Cardiac fibroblast (primary cell): ENCODE results near the gene AGTRAP.

ENCODE experiments used
- DNase-seq, 2 donors: peaks; one replicate each; pipeline versions ENCODE4 v3.0.0 to v3.0.0-alpha.2; 2010; ENCODE audit warnings: low read depth in 2 of 2
- H3K4me3 ChIP-seq, 2 donors: replicated peaks in 1 of 2; 1 replicate in 1 of 2; 2 replicates in 1 of 2; pipeline ENCODE4 v1.5.1; 2011; ENCODE audit warnings: low read depth in 2 of 2, low read length in 2 of 2, mild to moderate bottlenecking in 2 of 2, moderate library complexity in 1 of 2
- CTCF ChIP-seq: IDR thresholded peaks from one replicate; pipeline ENCODE4 v1.5.1; 2011; ENCODE audit warnings: low read depth, mild to moderate bottlenecking, low read length, inconsistent platforms

AGTRAP gene

GRCh38 chr1:11731691-11732283 is 4.1 kb upstream of the AGTRAP start:
- peak overlapping the region; percentile 9 to 39 for H3K4me3 ChIP-seq
- DNase-seq, result peak; percentile 61 to 77
- TF ChIP-seq CTCF, result no peak

- TF ChIP-seq CTCF, result no peak
- no peak for DNase-seq
Observed at GRCh38 chr1:11733306-11733705, 2.6 kb upstream of the AGTRAP start.

GRCh38 chr1:11735531-11735853 is 444 bp upstream of the AGTRAP start:
- no peak for TF ChIP-seq CTCF
- DNase-seq, result no peak
- peak overlapping the region; percentile 98 to 99 for H3K4me3 ChIP-seq

More at GRCh38 chr1:11733306-11733705, 2.6 kb upstream of the AGTRAP start:
- no peak overlapping the region for H3K4me3 ChIP-seq

- no peak for TF ChIP-seq CTCF
- H3K4me3 ChIP-seq, result peak overlapping the region; percentile 98 to 99
- peak; percentile 82 to 98 for DNase-seq
Observed at GRCh38 chr1:11736746-11737639, 1.1 kb downstream of the AGTRAP start.

GRCh38 chr1:11738096-11738495 is 2.2 kb downstream of the AGTRAP start:
- H3K4me3 ChIP-seq, result no peak overlapping the region
- no peak for TF ChIP-seq CTCF

GRCh38 chr1:11738783-11739182 is 2.8 kb downstream of the AGTRAP start:
- no peak for DNase-seq
- TF ChIP-seq CTCF, result no peak

More at GRCh38 chr1:11738096-11738495, 2.2 kb downstream of the AGTRAP start:
- DNase-seq, result no peak

More at GRCh38 chr1:11738783-11739182, 2.8 kb downstream of the AGTRAP start:
- no peak overlapping the region for H3K4me3 ChIP-seq
